GM23338 (cell line): Measurements from ENCODE around the gene CPSF4L. TPM values are rescaled to one million over a fixed set of nuclear protein-coding genes. Genes with fewer than 3 reads are reported as not detected.

Source experiments
- ATAC-seq: fragments of 200-7000 bp; cut with Tn5 transposase; 3 replicates; pipeline ENCODE4 v1.9.1; 2020
- DNase-seq: peaks from one replicate; pipeline ENCODE4 v3.0.0-alpha.2; 2015; ENCODE audit warnings: low spot score
- H2AFZ ChIP-seq: fragments of 200-600 bp; sonication (generic); 2 replicates; pipeline ENCODE4 v1.8.0; 2016; ENCODE audit warnings: antibody characterized with exemption, mild to moderate bottlenecking, moderate library complexity
- H3F3A ChIP-seq: fragments of 200-600 bp; sonication (generic); replicated peaks from 2 replicates; pipeline ENCODE4 v1.8.0; 2017; ENCODE audit warnings: antibody characterized with exemption, mixed run types, low read depth
- H3K27ac ChIP-seq: fragments of 200-600 bp; sonication (generic); 2 replicates; pipeline ENCODE4 v1.6.1; 2016; ENCODE audit warnings: low read depth
- H3K27me3 ChIP-seq: fragments of 200-600 bp; sonication (generic); 2 replicates; pipeline ENCODE4 v1.8.0; 2016; ENCODE audit warnings: mild to moderate bottlenecking, mixed run types, moderate library complexity; ENCODE audit not compliant: insufficient read depth
- H3K36me3 ChIP-seq: fragments of 200-600 bp; sonication (generic); 2 replicates; pipeline ENCODE4 v1.8.0; 2016; ENCODE audit warnings: mild to moderate bottlenecking; ENCODE audit not compliant: insufficient read depth
- H3K4me1 ChIP-seq: fragments of 200-600 bp; sonication (generic); 2 replicates; pipeline ENCODE4 v1.8.0; 2016; ENCODE audit warnings: mild to moderate bottlenecking, moderate library complexity; ENCODE audit not compliant: insufficient read depth
- H3K4me2 ChIP-seq: fragments of 200-600 bp; sonication (generic); 2 replicates; pipeline ENCODE4 v1.7.1; 2017; ENCODE audit warnings: mixed run types
- H3K4me3 ChIP-seq: fragments of 200-600 bp; sonication (generic); 2 replicates; pipeline ENCODE4 v1.6.1; 2016; ENCODE audit warnings: mixed run types
- H3K79me2 ChIP-seq: fragments of 200-600 bp; sonication (generic); replicated peaks from 2 replicates; pipeline ENCODE4 v1.8.0; 2017; ENCODE audit warnings: mild to moderate bottlenecking; ENCODE audit not compliant: insufficient read depth
- H3K9me2 ChIP-seq: fragments of 200-600 bp; sonication (generic); 2 replicates; pipeline ENCODE4 v1.8.0; 2017; ENCODE audit not compliant: insufficient read depth
- H4K20me1 ChIP-seq: fragments of 200-600 bp; sonication (generic); replicated peaks from 2 replicates; pipeline ENCODE4 v1.8.0; 2017; ENCODE audit warnings: mild to moderate bottlenecking; ENCODE audit not compliant: insufficient read depth
- H3K27ac Mint-ChIP-seq: 2 replicates; pipeline ENCODE4 v1.8.0; 2020; ENCODE audit warnings: inconsistent platforms, mild to moderate bottlenecking, moderate library complexity, mixed read lengths
- H3K27me3 Mint-ChIP-seq: 3 replicates; pipeline ENCODE4 v1.8.0; 2022; ENCODE audit warnings: low read depth, mild to moderate bottlenecking, moderate library complexity, mixed read lengths, inconsistent platforms; ENCODE audit not compliant: insufficient read depth, poor library complexity
- H3K36me3 Mint-ChIP-seq: 3 replicates; pipeline ENCODE4 v1.8.0; 2021; ENCODE audit warnings: low read depth, mild to moderate bottlenecking, inconsistent platforms, moderate library complexity, mixed read lengths
- H3K4me1 Mint-ChIP-seq: 3 replicates; pipeline ENCODE4 v1.8.0; 2020; ENCODE audit warnings: mild to moderate bottlenecking, inconsistent platforms, mixed read lengths
- H3K4me3 Mint-ChIP-seq: 3 replicates; pipeline ENCODE4 v1.8.0; 2021; ENCODE audit warnings: moderate library complexity, mild to moderate bottlenecking, inconsistent platforms, mixed read lengths
- H3K9me3 Mint-ChIP-seq: 3 replicates; pipeline ENCODE4 v1.8.0; 2020; ENCODE audit warnings: moderate library complexity, mild to moderate bottlenecking, inconsistent platforms, mixed read lengths
- CREB1 ChIP-seq: fragments of 250-450 bp; sonication (Bioruptor Pico); IDR thresholded peaks from 2 replicates; pipeline ENCODE4 v1.5.0; 2020; ENCODE audit warnings: low read depth, mild to moderate bottlenecking, moderate library complexity
- ETS1 ChIP-seq: IDR thresholded peaks from 2 replicates; pipeline ENCODE4 v1.6.1; 2016; ENCODE audit warnings: antibody characterized with exemption
- EZH2 ChIP-seq: fragments of 200-600 bp; sonication (generic); IDR thresholded peaks from one replicate; pipeline ENCODE4 v1.8.0; 2017; ENCODE audit warnings: antibody characterized with exemption, mild to moderate bottlenecking, low read depth; ENCODE audit not compliant: unreplicated experiment
- EZH2phosphoT487 ChIP-seq: fragments of 200-600 bp; sonication (generic); IDR thresholded peaks from one replicate; pipeline ENCODE4 v1.8.1; 2018; ENCODE audit warnings: antibody characterized with exemption; ENCODE audit not compliant: unreplicated experiment
- JUNB ChIP-seq: IDR thresholded peaks from one replicate; pipeline ENCODE4 v1.6.1; 2016; ENCODE audit warnings: antibody characterized with exemption; ENCODE audit not compliant: unreplicated experiment
- NANOG ChIP-seq: IDR thresholded peaks from 2 replicates; pipeline ENCODE4 v1.6.1; 2016; ENCODE audit warnings: antibody characterized with exemption, borderline replicate concordance
- POLR2AphosphoS5 ChIP-seq: IDR thresholded peaks from 2 replicates; pipeline ENCODE4 v1.6.1; 2016; ENCODE audit warnings: antibody characterized with exemption, low read depth
- REST ChIP-seq: IDR thresholded peaks from one replicate; pipeline ENCODE4 v1.6.1; 2018; ENCODE audit warnings: antibody characterized with exemption; ENCODE audit not compliant: unreplicated experiment
- STAT1 ChIP-seq: IDR thresholded peaks from one replicate; pipeline ENCODE4 v1.6.1; 2016; ENCODE audit warnings: antibody characterized with exemption; ENCODE audit not compliant: unreplicated experiment
- ZNF114 ChIP-seq: fragments of 250-450 bp; sonication (Bioruptor Pico); IDR thresholded peaks from 2 replicates; pipeline ENCODE4 v1.5.0; 2020; ENCODE audit warnings: mild to moderate bottlenecking, moderate library complexity
- ZNF331 ChIP-seq: fragments of 250-450 bp; sonication (Bioruptor Pico); IDR thresholded peaks from 2 replicates; pipeline ENCODE4 v1.5.0; 2020; ENCODE audit warnings: low read depth, mild to moderate bottlenecking, moderate library complexity
- ZNF462 ChIP-seq: fragments of 250-450 bp; sonication (Bioruptor Pico); IDR thresholded peaks from 2 replicates; pipeline ENCODE4 v1.5.0; 2020; ENCODE audit warnings: mild to moderate bottlenecking, moderate library complexity
- polyA plus RNA-seq: library from polyadenylated mRNA; unstranded; fragments of >200 nt; fragmentation: Nextera tagmentation; extraction: Ambion mirVana; gene quantifications from 2 replicates; pipeline ENCODE4 v1.2.1, GENCODE V29; 2016
- total RNA-seq: library from RNA; depleted of rRNA; stranded (reverse); fragments of >200 nt; shearing (Covaris generic); gene quantifications from 2 replicates; pipeline ENCODE4 v1.2.3, GENCODE V29; 2014
- TF ChIP-seq, protein P1 (sequence below), 2 experiments: fragments of 200-600 bp in 1 of 2; sonication (generic) in 1 of 2; conservative IDR thresholded peaks; 2 replicates each; pipeline versions ENCODE4 v1.5.1 to v1.6.1; 2016 to 2017; ENCODE audit warnings: antibody characterized with exemption in 2 of 2, low read depth in 2 of 2, mild to moderate bottlenecking in 2 of 2, moderate library complexity in 1 of 2

Gene CPSF4L
- total and polyA plus RNA-seq, 2 experiments from 2014 or later = not detected

- Histone ChIP-seq H3K4me3 (no peak overlapping the region), H2AFZ (peak overlapping the region; percentile 74; the same call in 1 of the 2 replicates), H3K9me2 (no peaks in the 10 kb centered on the region; the same call in 1 of the 2 replicates), H3K27ac (no peak overlapping the region), H3F3A (no peaks in the 10 kb centered on the region), H3K4me1 (0 out of 2 replicates have a peak, but pooled peaks cover 3% of the 10 kb centered on the region), H3K27me3 (no peaks in the 10 kb centered on the region), H3K36me3 (no peaks in the 10 kb centered on the region), H3K4me2 (no peak overlapping the region), H4K20me1 (no peaks in the 10 kb centered on the region), H3K79me2 (no peaks in the 10 kb centered on the region)
- TF ChIP-seq ZNF114 (CRISPR knock-in tag) = no peak
- TF ChIP-seq JUNB = no peak
- no peak for TF ChIP-seq EZH2phosphoT487
- TF ChIP-seq ZNF462 (CRISPR knock-in tag) = no peak
- no peak for TF ChIP-seq ETS1
- TF ChIP-seq, protein P1, sequence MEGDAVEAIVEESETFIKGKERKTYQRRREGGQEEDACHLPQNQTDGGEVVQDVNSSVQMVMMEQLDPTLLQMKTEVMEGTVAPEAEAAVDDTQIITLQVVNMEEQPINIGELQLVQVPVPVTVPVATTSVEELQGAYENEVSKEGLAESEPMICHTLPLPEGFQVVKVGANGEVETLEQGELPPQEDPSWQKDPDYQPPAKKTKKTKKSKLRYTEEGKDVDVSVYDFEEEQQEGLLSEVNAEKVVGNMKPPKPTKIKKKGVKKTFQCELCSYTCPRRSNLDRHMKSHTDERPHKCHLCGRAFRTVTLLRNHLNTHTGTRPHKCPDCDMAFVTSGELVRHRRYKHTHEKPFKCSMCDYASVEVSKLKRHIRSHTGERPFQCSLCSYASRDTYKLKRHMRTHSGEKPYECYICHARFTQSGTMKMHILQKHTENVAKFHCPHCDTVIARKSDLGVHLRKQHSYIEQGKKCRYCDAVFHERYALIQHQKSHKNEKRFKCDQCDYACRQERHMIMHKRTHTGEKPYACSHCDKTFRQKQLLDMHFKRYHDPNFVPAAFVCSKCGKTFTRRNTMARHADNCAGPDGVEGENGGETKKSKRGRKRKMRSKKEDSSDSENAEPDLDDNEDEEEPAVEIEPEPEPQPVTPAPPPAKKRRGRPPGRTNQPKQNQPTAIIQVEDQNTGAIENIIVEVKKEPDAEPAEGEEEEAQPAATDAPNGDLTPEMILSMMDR (conservative IDR thresholded peaks at IDR 0.05; ENCODE audit: low read depth in 2 of 2) = no peak
- TF ChIP-seq STAT1 = no peak
- TF ChIP-seq EZH2 = no peak
- TF ChIP-seq REST = no peak
- no peak for TF ChIP-seq ZNF331 (CRISPR knock-in tag)
- TF ChIP-seq CREB1 (CRISPR knock-in tag) = no peak
- TF ChIP-seq NANOG = no peak
- TF ChIP-seq POLR2AphosphoS5 = no peak
- ATAC-seq (no peak), DNase-seq (no peak)
- no peaks in the 10 kb centered on the region for H3K9me3 Mint-ChIP-seq
- no peaks in the 10 kb centered on the region for H3K36me3 Mint-ChIP-seq
- H3K4me3 Mint-ChIP-seq = no peak overlapping the region
- peaks cover 3% of the 10 kb centered on the region; the same call in 1 of the 3 replicates for H3K4me1 Mint-ChIP-seq
- peaks cover 20% of the 10 kb centered on the region for H3K27me3 Mint-ChIP-seq
- no peak overlapping the region for H3K27ac Mint-ChIP-seq
Measured at GRCh38 chr17:73271072-73271471, 9.4 kb upstream of the CPSF4L start.
